Measurements from ENCODE around the gene GSTM4.

The GSTM4 gene

DNA sequence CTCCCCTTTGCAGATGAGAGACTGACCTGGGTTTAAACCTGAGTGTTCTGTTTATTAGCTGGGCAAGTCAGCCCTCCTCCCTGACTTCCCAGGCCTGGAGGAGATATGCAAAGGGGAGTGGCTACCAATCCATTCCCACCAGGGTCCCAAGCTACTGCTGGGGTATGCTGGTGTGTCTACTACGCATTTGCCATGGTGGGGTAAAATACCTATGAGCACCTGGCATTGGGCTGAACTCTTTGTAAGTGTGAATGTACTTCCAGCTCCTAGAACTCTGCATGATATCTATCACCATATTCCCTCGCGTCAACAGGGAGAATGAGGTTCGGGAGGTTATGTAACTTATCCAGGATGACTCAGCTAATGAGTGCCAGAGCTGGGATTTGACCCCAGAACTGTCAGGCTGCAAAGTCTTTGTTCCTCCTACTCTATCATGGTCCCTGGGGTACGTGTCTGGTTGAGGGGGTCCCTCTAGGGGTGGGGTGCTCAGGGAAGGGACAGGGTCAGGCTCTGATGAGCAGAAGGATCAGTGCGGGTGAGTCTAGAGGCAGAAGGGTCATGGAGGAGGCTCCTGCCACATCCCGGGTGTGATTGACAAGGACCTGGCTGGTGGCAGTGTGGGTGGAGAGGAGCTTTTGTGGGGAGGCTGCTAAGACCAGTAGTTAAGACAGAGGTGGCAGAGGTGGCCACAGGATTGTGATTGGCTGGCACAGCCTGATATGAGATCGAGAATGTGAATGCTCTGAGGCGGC is 19.5 kb upstream of the GSTM4 start:
- Histone ChIP-seq H3K4me3 (ENCODE audit: low read depth in 1 of 2, low read length in 2 of 2) (no peak overlapping the region), H2AFZ (ENCODE audit: low read depth, low read length) (no peak overlapping the region), H3K9ac (ENCODE audit: low read depth, low read length) (no peak overlapping the region), H4K20me1 (ENCODE audit: insufficient read depth, low read length) (no peaks in the 10 kb centered on the region), H3K79me2 (ENCODE audit: insufficient read depth, low read length) (no peaks in the 10 kb centered on the region), H3K9me3 (ENCODE audit: insufficient read depth, low read length, severe bottlenecking) (no peaks in the 10 kb centered on the region), H3K4me2 (ENCODE audit: insufficient read depth, low read length) (no peak overlapping the region), H3K27ac (ENCODE audit: low read length) (no peak overlapping the region), H3K27me3 (ENCODE audit: insufficient read depth, low read length, poor library complexity) (no peaks in the 10 kb centered on the region), H3K4me1 (ENCODE audit: insufficient read depth, low read length) (peaks cover 2% of the 10 kb centered on the region), H3K36me3 (ENCODE audit: insufficient read depth, low read length) (peaks cover 7% of the 10 kb centered on the region)
- ATAC-seq (ENCODE audit: insufficient read depth, low read depth): no peak
- DNase-seq: no peak
- no peak for TF ChIP-seq EZH2 (IDR thresholded peaks at IDR 0.05; ENCODE audit: borderline replicate concordance, low read depth, low read length, severe bottlenecking)
- TF ChIP-seq, protein P1, sequence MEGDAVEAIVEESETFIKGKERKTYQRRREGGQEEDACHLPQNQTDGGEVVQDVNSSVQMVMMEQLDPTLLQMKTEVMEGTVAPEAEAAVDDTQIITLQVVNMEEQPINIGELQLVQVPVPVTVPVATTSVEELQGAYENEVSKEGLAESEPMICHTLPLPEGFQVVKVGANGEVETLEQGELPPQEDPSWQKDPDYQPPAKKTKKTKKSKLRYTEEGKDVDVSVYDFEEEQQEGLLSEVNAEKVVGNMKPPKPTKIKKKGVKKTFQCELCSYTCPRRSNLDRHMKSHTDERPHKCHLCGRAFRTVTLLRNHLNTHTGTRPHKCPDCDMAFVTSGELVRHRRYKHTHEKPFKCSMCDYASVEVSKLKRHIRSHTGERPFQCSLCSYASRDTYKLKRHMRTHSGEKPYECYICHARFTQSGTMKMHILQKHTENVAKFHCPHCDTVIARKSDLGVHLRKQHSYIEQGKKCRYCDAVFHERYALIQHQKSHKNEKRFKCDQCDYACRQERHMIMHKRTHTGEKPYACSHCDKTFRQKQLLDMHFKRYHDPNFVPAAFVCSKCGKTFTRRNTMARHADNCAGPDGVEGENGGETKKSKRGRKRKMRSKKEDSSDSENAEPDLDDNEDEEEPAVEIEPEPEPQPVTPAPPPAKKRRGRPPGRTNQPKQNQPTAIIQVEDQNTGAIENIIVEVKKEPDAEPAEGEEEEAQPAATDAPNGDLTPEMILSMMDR (IDR thresholded peaks at IDR 0.05; ENCODE audit: borderline replicate concordance, extremely low read depth, low read length, poor library complexity, severe bottlenecking): no peak

DNA sequence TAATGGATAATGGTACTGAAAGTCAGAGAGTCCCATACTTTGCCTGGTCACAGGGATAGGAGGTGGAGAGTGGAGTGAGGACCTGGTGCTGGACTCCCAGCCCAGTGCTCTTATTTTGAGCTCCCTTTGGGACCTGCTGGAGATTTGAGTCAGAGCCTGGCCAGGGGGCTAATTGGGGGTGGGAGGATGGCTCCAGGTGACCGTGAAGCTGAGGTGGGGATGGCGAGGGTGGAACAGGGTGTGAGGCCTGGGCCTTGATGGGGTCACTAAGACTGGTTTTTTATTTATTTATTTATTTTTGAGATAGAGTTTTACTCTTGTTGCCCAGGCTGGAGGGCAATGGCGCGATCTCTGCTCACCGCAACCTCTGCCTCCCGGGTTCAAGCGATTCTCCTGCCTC is 18.5 kb upstream of the GSTM4 start:
- H3K27me3 ChIP-seq (ENCODE audit: insufficient read depth, low read length, poor library complexity): no peaks in the 10 kb centered on the region
- no peaks in the 10 kb centered on the region for H4K20me1 ChIP-seq (ENCODE audit: insufficient read depth, low read length)
- H2AFZ ChIP-seq (ENCODE audit: low read depth, low read length): no peak overlapping the region
- H3K4me2 ChIP-seq (ENCODE audit: insufficient read depth, low read length): no peak overlapping the region
- no peak overlapping the region for H3K27ac ChIP-seq (ENCODE audit: low read length)
- no peak overlapping the region for H3K4me3 ChIP-seq (ENCODE audit: low read depth in 1 of 2, low read length in 2 of 2)
- no peak for DNase-seq
- no peak overlapping the region for H3K9ac ChIP-seq (ENCODE audit: low read depth, low read length)
- no peaks in the 10 kb centered on the region for H3K36me3 ChIP-seq (ENCODE audit: insufficient read depth, low read length)
- no peaks in the 10 kb centered on the region for H3K9me3 ChIP-seq (ENCODE audit: insufficient read depth, low read length, severe bottlenecking)
- peaks cover 2% of the 10 kb centered on the region for H3K4me1 ChIP-seq (ENCODE audit: insufficient read depth, low read length)
- no peak for ATAC-seq (ENCODE audit: insufficient read depth, low read depth)
- TF ChIP-seq, protein P1 (IDR thresholded peaks at IDR 0.05; ENCODE audit: borderline replicate concordance, extremely low read depth, low read length, poor library complexity, severe bottlenecking): no peak
- no peak for TF ChIP-seq EZH2 (IDR thresholded peaks at IDR 0.05; ENCODE audit: borderline replicate concordance, low read depth, low read length, severe bottlenecking)
- H3K79me2 ChIP-seq (ENCODE audit: insufficient read depth, low read length): no peaks in the 10 kb centered on the region

DNA sequence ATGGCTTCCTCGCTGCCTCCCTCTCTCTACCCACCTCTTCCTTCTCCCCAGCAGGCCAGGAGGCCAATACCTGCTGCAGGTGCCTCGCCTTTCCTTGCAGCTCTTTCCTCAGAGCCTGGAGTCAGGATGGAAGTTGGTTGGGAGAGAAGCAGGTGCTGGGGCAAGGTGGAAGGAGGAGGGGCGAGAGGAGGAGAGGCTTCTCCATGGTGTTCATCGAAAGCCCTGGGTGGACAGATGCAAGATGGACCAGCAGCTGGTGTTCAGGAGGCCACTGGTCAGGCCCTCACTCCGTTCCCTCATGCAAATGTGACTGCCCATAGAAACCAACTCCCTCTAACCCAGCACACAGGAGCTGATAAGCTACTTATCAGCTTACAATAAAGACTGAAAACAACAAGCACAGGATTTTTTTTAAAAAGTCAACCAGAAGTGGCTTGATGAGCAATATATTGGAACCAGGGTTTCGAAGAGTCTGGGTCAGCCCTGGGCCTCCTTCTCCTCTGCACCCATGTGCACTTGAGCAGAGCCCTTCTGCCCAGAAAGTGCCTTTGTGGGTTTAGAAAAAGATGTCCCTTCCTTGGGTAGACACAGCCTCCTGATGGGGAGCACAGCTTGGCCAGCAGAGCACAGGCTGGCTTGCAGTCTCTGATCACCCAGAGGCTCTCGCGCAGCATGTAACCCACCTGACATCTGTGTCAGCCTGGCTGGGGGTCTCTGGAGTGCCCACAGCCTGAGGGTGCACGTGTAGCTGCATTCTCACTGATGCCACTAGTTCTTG is 16.6 kb upstream of the GSTM4 start:
- no peak for DNase-seq
- H3K9ac ChIP-seq (ENCODE audit: low read depth, low read length): no peak overlapping the region
- H3K36me3 ChIP-seq (ENCODE audit: insufficient read depth, low read length): no peaks in the 10 kb centered on the region
- H3K4me2 ChIP-seq (ENCODE audit: insufficient read depth, low read length): no peak overlapping the region
- H3K27ac ChIP-seq (ENCODE audit: low read length): no peak overlapping the region
- no peaks in the 10 kb centered on the region for H3K27me3 ChIP-seq (ENCODE audit: insufficient read depth, low read length, poor library complexity)
- TF ChIP-seq EZH2 (IDR thresholded peaks at IDR 0.05; ENCODE audit: borderline replicate concordance, low read depth, low read length, severe bottlenecking): no peak
- TF ChIP-seq, protein P1 (IDR thresholded peaks at IDR 0.05; ENCODE audit: borderline replicate concordance, extremely low read depth, low read length, poor library complexity, severe bottlenecking): no peak
- H3K79me2 ChIP-seq (ENCODE audit: insufficient read depth, low read length): no peaks in the 10 kb centered on the region
- no peak overlapping the region for H3K4me3 ChIP-seq (ENCODE audit: low read depth in 1 of 2, low read length in 2 of 2)
- no peak for ATAC-seq (ENCODE audit: insufficient read depth, low read depth)
- no peak overlapping the region for H2AFZ ChIP-seq (ENCODE audit: low read depth, low read length)
- no peaks in the 10 kb centered on the region for H3K9me3 ChIP-seq (ENCODE audit: insufficient read depth, low read length, severe bottlenecking)
- peaks cover 2% of the 10 kb centered on the region for H3K4me1 ChIP-seq (ENCODE audit: insufficient read depth, low read length)
- no peaks in the 10 kb centered on the region for H4K20me1 ChIP-seq (ENCODE audit: insufficient read depth, low read length)

Measured in DND-41 (cell line).